ENCODE measurements around the gene TUBB. TPM values are rescaled to one million over a fixed set of nuclear protein-coding genes. Genes with fewer than 3 reads are reported as not detected.

Gene TUBB
- total and polyA plus RNA-seq, 4 donors = 115 to 533 (median 210) TPM

- Histone ChIP-seq H3K4me3 (ENCODE audit: low read depth in 1 of 3, low read length in 3 of 3) (no peak overlapping the region), H3K36me3 (ENCODE audit: control insufficient read depth in 4 of 4, insufficient read depth in 3 of 4, low read depth in 1 of 4, low read length in 3 of 4) (no peaks in the 10 kb centered on the region), H3K9ac (ENCODE audit: low read depth in 1 of 2, low read length in 2 of 2) (no peak overlapping the region), H3K4me1 (ENCODE audit: control insufficient read depth in 4 of 4, insufficient read depth in 4 of 4, low read length in 3 of 4) (peaks cover 20 to 57% (median 42%) of the 10 kb centered on the region in 4 donors), H3K27me3 (ENCODE audit: control insufficient read depth in 4 of 4, insufficient read depth in 4 of 4, low read length in 3 of 4) (no peaks in the 10 kb centered on the region), H3K9me3 (ENCODE audit: control insufficient read depth in 4 of 4, low read length in 3 of 4) (no peaks in the 10 kb centered on the region), H3K27ac (ENCODE audit: low read depth in 1 of 2, low read length in 2 of 2) (no peak overlapping the region)
- whole genome bisulfite sequencing = 89% methylated on average over 11 of the region's 11 CpGs
- TF ChIP-seq YY1 (IDR thresholded peaks at IDR 0.05) = no peak
- TF ChIP-seq FOXA1 (IDR thresholded peaks at IDR 0.05) = no peak
- no peak for TF ChIP-seq GABPA (IDR thresholded peaks at IDR 0.05 in 1 of 2, conservative IDR thresholded peaks at IDR 0.05 in 1 of 2)
- TF ChIP-seq CTCF (IDR thresholded peaks at IDR 0.05; ENCODE audit: low read depth, low read length, missing input control) = no peak
- TF ChIP-seq, protein P1, sequence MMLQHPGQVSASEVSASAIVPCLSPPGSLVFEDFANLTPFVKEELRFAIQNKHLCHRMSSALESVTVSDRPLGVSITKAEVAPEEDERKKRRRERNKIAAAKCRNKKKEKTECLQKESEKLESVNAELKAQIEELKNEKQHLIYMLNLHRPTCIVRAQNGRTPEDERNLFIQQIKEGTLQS (IDR thresholded peaks at IDR 0.05) = no peak
- TF ChIP-seq REST (IDR thresholded peaks at IDR 0.05) = no peak
- no peak for TF ChIP-seq JUND (IDR thresholded peaks at IDR 0.05)
- TF ChIP-seq TAF1 (conservative IDR thresholded peaks at IDR 0.05) = no peak
- TF ChIP-seq RXRA (IDR thresholded peaks at IDR 0.05) = no peak
- no peak for TF ChIP-seq MAX (IDR thresholded peaks at IDR 0.05)
- TF ChIP-seq EGR1 (IDR thresholded peaks at IDR 0.05; ENCODE audit: low read depth in 2 of 2) = no peak
- TF ChIP-seq SP1 (IDR thresholded peaks at IDR 0.05) = no peak
- TF ChIP-seq RAD21 (IDR thresholded peaks at IDR 0.05) = no peak
- TF ChIP-seq HNF4A (conservative IDR thresholded peaks at IDR 0.05) = no peak
- TF ChIP-seq HNF4G (IDR thresholded peaks at IDR 0.05) = no peak
- no peak for TF ChIP-seq FOXA2 (IDR thresholded peaks at IDR 0.05)
- no peak for TF ChIP-seq NR2F2 (IDR thresholded peaks at IDR 0.05)
- TF ChIP-seq ZBTB33 (IDR thresholded peaks at IDR 0.05) = no peak
- DNase-seq (ENCODE audit: low spot score) = no peak
Observed at GRCh38 chr6:30689022-30689865, 30.9 kb upstream of the TUBB start.
